Activated CD4-positive, alpha-beta T cell treated with anti-CD3 and anti-CD28 coated beads, Interleukin-2, Interleukin-6, amounts not matched to agents 100 ng/mL and 50 ng/mL, durations not matched to agents 16 hours and 8 hours (primary cell): ENCODE data around the gene GPBAR1.

Experiments used
- DNase-seq: peaks from one replicate; pipeline ENCODE4 v3.0.0-alpha.2; 2020

GPBAR1 gene

GRCh38 chr2:218260742-218261422 is at the start of gene GPBAR1:
Gene GPBAR1, plus strand, starts transcription at chr2:218261015. Its CDS starts 1,710 bp downstream, at chr2:218262725.
- DNase-seq, result no peak

- no peak for DNase-seq
These were observed 46.7 kb upstream of the GPBAR1 start for GRCh38 chr2:218214116-218214515.

GRCh38 chr2:218216336-218216673 is 44.5 kb upstream of the GPBAR1 start:
- no peak for DNase-seq

GRCh38 chr2:218216674-218217359 is 44.0 kb upstream of the GPBAR1 start, which contains the start of gene ARPC2:
Gene ARPC2, plus strand, starts transcription at chr2:218217189. Its CDS starts 282 bp downstream, at chr2:218217471.
- peak; percentile 97 for DNase-seq

- peak; percentile 77 for DNase-seq
These were observed 43.2 kb upstream of the GPBAR1 start for GRCh38 chr2:218217360-218218267.

GRCh38 chr2:218218268-218219185 is 42.3 kb upstream of the GPBAR1 start:
- peak; percentile 68 for DNase-seq

- peak; percentile 32 for DNase-seq
These were observed 40.9 kb upstream of the GPBAR1 start for GRCh38 chr2:218219934-218220333.

GRCh38 chr2:218221000-218221399 is 39.8 kb upstream of the GPBAR1 start:
- DNase-seq, result no peak

GRCh38 chr2:218223046-218223445 is 37.8 kb upstream of the GPBAR1 start:
- DNase-seq, result peak; percentile 43

GRCh38 chr2:218224186-218224585 is 36.6 kb upstream of the GPBAR1 start:
- no peak for DNase-seq

- no peak for DNase-seq
These were observed 33.9 kb upstream of the GPBAR1 start for GRCh38 chr2:218226903-218227302.

- peak; percentile 25 for DNase-seq
These were observed 32.3 kb upstream of the GPBAR1 start for GRCh38 chr2:218228366-218229090.

GRCh38 chr2:218229239-218229638 is 31.6 kb upstream of the GPBAR1 start:
- DNase-seq, result peak; percentile 87

GRCh38 chr2:218229851-218230250 is 31.0 kb upstream of the GPBAR1 start:
- peak; percentile 48 for DNase-seq

- DNase-seq, result peak; percentile 72
These were observed 29.9 kb upstream of the GPBAR1 start for GRCh38 chr2:218230882-218231281.

- DNase-seq, result no peak
These were observed 27.3 kb upstream of the GPBAR1 start for GRCh38 chr2:218233543-218233942.

GRCh38 chr2:218234521-218234920 is 26.3 kb upstream of the GPBAR1 start:
- no peak for DNase-seq

GRCh38 chr2:218235017-218235416 is 25.8 kb upstream of the GPBAR1 start:
- DNase-seq, result no peak

GRCh38 chr2:218236829-218237228 is 24.0 kb upstream of the GPBAR1 start:
- no peak for DNase-seq

GRCh38 chr2:218238887-218239286 is 21.9 kb upstream of the GPBAR1 start:
- no peak for DNase-seq

- no peak for DNase-seq
These were observed 16.6 kb upstream of the GPBAR1 start for GRCh38 chr2:218244204-218244603.

GRCh38 chr2:218244665-218245064 is 16.1 kb upstream of the GPBAR1 start:
- no peak for DNase-seq
